Progenitor cell of endocrine pancreas (in vitro differentiated cells): Measurements from ENCODE around the gene YES1. TPM values are rescaled to one million over a fixed set of nuclear protein-coding genes. Genes with fewer than 3 reads are reported as not detected.
"Not testable (repeated sequence)": the region's sequence is repeated elsewhere in the genome, so short reads cannot be mapped to it uniquely, and the experiment has no call there.

ENCODE experiments used
- DNase-seq: peaks from one replicate; pipeline ENCODE4 v3.0.0; 2021; ENCODE audit warnings: low spot score; ENCODE audit not compliant: unreplicated experiment
- H3K27ac Mint-ChIP-seq: 2 replicates; pipeline ENCODE4 v1.8.0; 2021; ENCODE audit warnings: mild to moderate bottlenecking, moderate library complexity, mixed read lengths
- H3K27me3 Mint-ChIP-seq: 2 replicates; pipeline ENCODE4 v1.8.0; 2021; ENCODE audit warnings: mixed read lengths
- H3K36me3 Mint-ChIP-seq: 2 replicates; pipeline ENCODE4 v1.8.0; 2022; ENCODE audit warnings: mixed read lengths; ENCODE audit not compliant: insufficient read depth
- H3K4me1 Mint-ChIP-seq: 2 replicates; pipeline ENCODE4 v1.8.0; 2021; ENCODE audit warnings: low read depth, mixed read lengths
- H3K4me3 Mint-ChIP-seq: 2 replicates; pipeline ENCODE4 v1.8.0; 2021; ENCODE audit warnings: low read depth, mild to moderate bottlenecking, moderate library complexity, mixed read lengths
- H3K9me3 Mint-ChIP-seq: 2 replicates; pipeline ENCODE4 v1.8.0; 2021; ENCODE audit warnings: low read depth, mixed read lengths
- CTCF ChIP-seq: fragments of 200-600 bp; sonication (generic); IDR thresholded peaks from one replicate; pipeline ENCODE4 v1.5.0; 2021; ENCODE audit warnings: antibody characterized with exemption, mild to moderate bottlenecking; ENCODE audit not compliant: unreplicated experiment
- total RNA-seq: library from RNA; stranded (reverse); gene quantifications from 2 replicates; pipeline ENCODE4 v1.2.1, GENCODE V29; 2021

The YES1 gene
- total RNA-seq, 1 donor from 2014 or later = 55.5 TPM

DNA sequence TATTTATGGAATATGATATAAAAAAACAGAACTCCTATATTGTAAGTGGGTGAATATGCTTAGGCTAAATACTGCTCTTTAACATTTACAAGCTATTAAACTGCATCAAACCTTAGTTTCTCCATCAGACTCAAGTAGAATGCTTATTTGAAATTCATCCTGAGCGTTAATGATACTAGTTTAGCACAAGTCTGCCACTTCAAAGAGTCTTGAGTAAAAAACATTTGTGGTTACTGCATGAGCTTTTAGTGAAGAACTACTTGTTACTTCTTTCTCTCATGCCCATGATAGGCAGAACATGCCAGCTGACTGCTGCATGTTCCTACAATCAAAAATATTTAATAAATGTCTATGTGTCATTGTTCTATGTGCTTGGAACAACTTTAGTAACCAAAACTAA lies 12.1 kb downstream of the YES1 start:
- Mint-ChIP-seq H3K4me1 (peaks cover 21% of the 10 kb centered on the region), H3K9me3 (no peaks in the 10 kb centered on the region), H3K27ac (no peak overlapping the region), H3K4me3 (no peak overlapping the region), H3K27me3 (no peaks in the 10 kb centered on the region), H3K36me3 (peaks cover 2% of the 10 kb centered on the region)
- no peak for TF ChIP-seq CTCF
- DNase-seq = no peak

- not testable (repeated sequence) for DNase-seq, H3K36me3 Mint-ChIP-seq, H3K4me3 Mint-ChIP-seq, H3K9me3 Mint-ChIP-seq, H3K27me3 Mint-ChIP-seq, H3K27ac Mint-ChIP-seq
- peaks cover 18% of the 10 kb centered on the region for H3K4me1 Mint-ChIP-seq
These were observed 16.7 kb downstream of the YES1 start for GRCh38 chr18:795383-795782.

- Mint-ChIP-seq H3K9me3 (peaks cover 3% of the 10 kb centered on the region), H3K4me1 (no peaks in the 10 kb centered on the region), H3K27ac (no peak overlapping the region), H3K36me3 (peaks cover 4% of the 10 kb centered on the region), H3K27me3 (no peaks in the 10 kb centered on the region), H3K4me3 (no peak overlapping the region)
- DNase-seq = no peak
- no peak for TF ChIP-seq CTCF
These were observed 22.6 kb downstream of the YES1 start for GRCh38 chr18:789397-789796.

DNA sequence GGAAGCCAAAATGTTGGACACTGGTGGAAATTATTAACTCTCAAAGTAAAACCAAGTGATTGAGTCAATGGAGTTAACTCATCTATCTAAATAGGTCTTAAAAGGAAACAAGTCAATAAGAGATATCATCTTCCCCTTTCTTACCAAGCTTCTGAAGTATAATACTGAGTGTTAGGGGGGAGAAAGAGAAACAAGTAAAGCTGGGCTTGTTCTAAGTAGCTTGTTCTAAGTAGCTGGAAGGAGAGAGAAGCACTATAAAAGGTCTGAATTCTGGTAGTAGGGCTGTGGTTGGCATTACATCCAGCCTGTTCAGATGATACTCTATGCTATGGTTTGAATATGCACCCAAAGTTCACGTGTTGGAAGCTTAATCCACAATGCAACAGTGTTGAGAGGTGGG lies 26.8 kb downstream of the YES1 start:
- TF ChIP-seq CTCF = no peak
- Mint-ChIP-seq H3K27me3 (no peaks in the 10 kb centered on the region), H3K9me3 (no peaks in the 10 kb centered on the region), H3K27ac (no peak overlapping the region), H3K4me1 (peaks cover 5% of the 10 kb centered on the region), H3K4me3 (no peak overlapping the region), H3K36me3 (peaks cover 3% of the 10 kb centered on the region)
- DNase-seq = no peak

DNA sequence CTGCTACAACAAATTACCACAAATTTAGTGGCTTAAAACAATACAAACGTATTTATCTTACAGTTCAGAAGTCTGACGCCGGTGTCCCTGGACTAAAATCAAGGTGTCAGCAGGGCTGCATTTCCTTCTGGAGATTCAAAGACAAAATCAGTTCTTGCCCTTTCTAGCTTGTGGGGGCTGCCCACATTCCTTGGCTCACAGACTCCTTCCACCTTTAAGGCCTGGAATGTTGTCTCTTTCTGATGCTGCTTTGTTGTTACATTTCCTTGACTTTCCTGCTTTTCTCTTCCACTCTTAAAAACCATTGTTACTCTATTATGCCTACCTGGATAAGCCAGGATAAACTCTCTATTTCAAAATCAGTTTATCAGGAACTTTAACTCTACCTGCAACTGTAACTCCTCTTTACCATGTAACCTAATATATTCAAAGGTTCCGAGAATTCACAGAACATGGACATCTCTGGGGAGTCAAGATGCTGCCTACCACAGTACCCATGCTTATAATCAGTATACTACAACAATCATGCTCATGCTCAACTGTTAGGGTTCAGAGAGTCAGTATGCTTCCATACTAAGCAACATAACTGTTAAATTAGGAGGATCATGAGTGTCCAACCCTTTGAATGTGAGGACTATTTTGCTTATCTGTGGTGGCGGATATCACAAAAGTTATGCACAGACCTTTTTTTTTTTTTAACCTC lies 27.4 kb downstream of the YES1 start:
- Mint-ChIP-seq H3K4me3 (no peak overlapping the region), H3K36me3 (peaks cover 3% of the 10 kb centered on the region), H3K27ac (no peak overlapping the region), H3K9me3 (no peaks in the 10 kb centered on the region), H3K4me1 (peaks cover 6% of the 10 kb centered on the region), H3K27me3 (no peaks in the 10 kb centered on the region)
- no peak for DNase-seq
- TF ChIP-seq CTCF = no peak
